ENCODE measurements around the gene MLLT1.

The MLLT1 gene

GRCh38 chr19:6172074-6172863 is 107.5 kb downstream of the MLLT1 start:
- no peak for DNase-seq (ENCODE audit: low read depth in 1 of 2, low spot score in 1 of 2)

- DNase-seq (ENCODE audit: low read depth in 1 of 2, low spot score in 1 of 2): no peak
Measured at GRCh38 chr19:6167115-6167514, 112.7 kb downstream of the MLLT1 start.

- DNase-seq (ENCODE audit: low read depth in 1 of 2, low spot score in 1 of 2): no peak
Measured at GRCh38 chr19:6164906-6165531, 114.8 kb downstream of the MLLT1 start.

GRCh38 chr19:6161271-6161850 is 118.4 kb downstream of the MLLT1 start:
- DNase-seq (ENCODE audit: low read depth in 1 of 2, low spot score in 1 of 2): peak; percentile 1 to 3
